ENCODE measurements around the gene RUVBL2. TPM values are rescaled to one million over a fixed set of nuclear protein-coding genes. Genes with fewer than 3 reads are reported as not detected.

The RUVBL2 gene
- total RNA-seq, 1 experiment from 2014 or later: 227 TPM

- no peaks in the 10 kb centered on the region for H3K27me3 ChIP-seq (replicated peaks; ENCODE audit: insufficient read depth, low read depth, low read length, poor library complexity)
- H3K9me3 ChIP-seq (ENCODE audit: low read depth, low read length, poor library complexity, severe bottlenecking): no peaks in the 10 kb centered on the region
- ChIA-PET CTCF (interaction anchor here (0.6 kb wide), 2 partner anchors 101 to 561 kb away, joined by 3 to 10 read pairs; no protein-coding TSS in a partner anchor), POLR2A (ENCODE audit: low non-redundant PET) (no interaction called here)
- H3K36me3 ChIP-seq (ENCODE audit: insufficient read depth, low read length, poor library complexity, severe bottlenecking): peaks cover 55% of the 10 kb centered on the region
- peaks cover 4% of the 10 kb centered on the region for H3K4me1 ChIP-seq (ENCODE audit: insufficient read depth, low read length, poor library complexity, severe bottlenecking)
- DNase-seq (ENCODE audit: low spot score): no peak
- TF ChIP-seq EZH2 (IDR thresholded peaks at IDR 0.05; ENCODE audit: borderline replicate concordance, low read depth, low read length, poor library complexity, severe bottlenecking) (no peak), CTCF (conservative IDR thresholded peaks at IDR 0.05; ENCODE audit: low read depth, low read length) (no peak)
- no TSS peak for BruUV-seq (replicated peaks)
- intact Hi-C loops (cut with micrococcal nuclease; ENCODE audit: unreplicated experiment): no loop called here
- no peak overlapping the region for H3K27ac ChIP-seq (ENCODE audit: low read depth, low read length, poor library complexity, severe bottlenecking)
- H3K4me3 ChIP-seq (ENCODE audit: low read depth, low read length, poor library complexity, severe bottlenecking): no peak overlapping the region
Observed at GRCh38 chr19:49004133-49004532, 10.4 kb downstream of the RUVBL2 start.

DNA sequence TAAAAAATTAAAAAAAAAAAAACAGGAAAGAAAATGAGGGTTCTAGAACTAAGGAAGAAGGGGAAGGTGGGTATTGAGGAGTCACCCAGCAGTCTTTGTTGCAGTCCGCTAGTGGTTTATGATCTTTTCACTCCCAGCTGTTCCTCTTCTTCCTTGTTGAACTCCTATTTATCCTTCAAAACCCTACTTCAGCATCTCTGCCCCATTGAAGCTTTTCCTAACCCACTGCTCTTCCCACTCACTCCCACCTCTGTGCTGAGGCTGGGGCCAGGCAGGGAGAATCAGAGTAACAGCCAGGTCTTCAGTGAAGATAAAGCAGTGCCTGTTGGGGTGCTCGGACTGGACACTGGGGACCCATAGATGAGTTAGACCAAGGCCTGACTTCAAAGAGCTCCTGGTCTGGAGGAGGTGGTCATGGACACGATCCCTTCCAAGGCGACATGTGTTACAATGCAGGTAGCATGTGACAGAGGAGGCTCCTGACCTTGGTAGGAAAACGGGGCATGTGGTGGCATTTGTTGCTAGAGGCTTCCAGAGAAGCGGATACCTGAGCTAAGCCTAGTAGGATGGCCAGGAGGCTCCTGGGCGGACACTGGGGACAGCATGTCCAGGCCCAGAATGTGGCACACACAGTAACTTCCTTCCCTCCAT, 11.4 kb downstream of the RUVBL2 start:
- POLR2A ChIA-PET (ENCODE audit: low non-redundant PET): no interaction called here

GRCh38 chr19:49006905-49007304, 13.2 kb downstream of the RUVBL2 start:
- TF ChIP-seq CTCF (conservative IDR thresholded peaks at IDR 0.05; ENCODE audit: low read depth, low read length) (no peak), EZH2 (IDR thresholded peaks at IDR 0.05; ENCODE audit: borderline replicate concordance, low read depth, low read length, poor library complexity, severe bottlenecking) (no peak)
- CTCF ChIA-PET: no interaction called here
- DNase-seq (ENCODE audit: low spot score): no peak
- Histone ChIP-seq H3K36me3 (ENCODE audit: insufficient read depth, low read length, poor library complexity, severe bottlenecking) (peaks cover 72% of the 10 kb centered on the region), H3K27me3 (replicated peaks; ENCODE audit: insufficient read depth, low read depth, low read length, poor library complexity) (no peaks in the 10 kb centered on the region), H3K27ac (ENCODE audit: low read depth, low read length, poor library complexity, severe bottlenecking) (no peak overlapping the region), H3K4me1 (ENCODE audit: insufficient read depth, low read length, poor library complexity, severe bottlenecking) (no peaks in the 10 kb centered on the region), H3K4me3 (ENCODE audit: low read depth, low read length, poor library complexity, severe bottlenecking) (no peak overlapping the region), H3K9me3 (ENCODE audit: low read depth, low read length, poor library complexity, severe bottlenecking) (no peaks in the 10 kb centered on the region)
- BruUV-seq (replicated peaks): no TSS peak
- POLR2A ChIA-PET (ENCODE audit: low non-redundant PET): no interaction called here
- intact Hi-C loops (cut with micrococcal nuclease; ENCODE audit: unreplicated experiment): no loop called here

More for the DNA sequence above, 11.4 kb downstream of the RUVBL2 start:
- H3K36me3 ChIP-seq (ENCODE audit: insufficient read depth, low read length, poor library complexity, severe bottlenecking): peaks cover 63% of the 10 kb centered on the region
- H3K4me3 ChIP-seq (ENCODE audit: low read depth, low read length, poor library complexity, severe bottlenecking): no peak overlapping the region
- CTCF ChIA-PET: no interaction called here
- H3K9me3 ChIP-seq (ENCODE audit: low read depth, low read length, poor library complexity, severe bottlenecking): no peaks in the 10 kb centered on the region
- TF ChIP-seq CTCF (conservative IDR thresholded peaks at IDR 0.05; ENCODE audit: low read depth, low read length) (no peak), EZH2 (IDR thresholded peaks at IDR 0.05; ENCODE audit: borderline replicate concordance, low read depth, low read length, poor library complexity, severe bottlenecking) (no peak)
- H3K27ac ChIP-seq (ENCODE audit: low read depth, low read length, poor library complexity, severe bottlenecking): no peak overlapping the region
- no TSS peak for BruUV-seq (replicated peaks)
- no peaks in the 10 kb centered on the region for H3K27me3 ChIP-seq (replicated peaks; ENCODE audit: insufficient read depth, low read depth, low read length, poor library complexity)
- intact Hi-C loops (cut with micrococcal nuclease; ENCODE audit: unreplicated experiment): no loop called here
- no peak for DNase-seq (ENCODE audit: low spot score)
- H3K4me1 ChIP-seq (ENCODE audit: insufficient read depth, low read length, poor library complexity, severe bottlenecking): no peaks in the 10 kb centered on the region
